HepG2 (cell line): ENCODE data around the gene PRR19. TPM values are rescaled to one million over a fixed set of nuclear protein-coding genes. Genes with fewer than 3 reads are reported as not detected.
A peak's percentile ranks its signal among the peaks of the same experiment; 100 is the strongest.

Source experiments
- ATAC-seq: fragments of 200-7000 bp; cut with Tn5 transposase; 3 replicates; pipeline ENCODE4 v1.9.1; 2020; ENCODE audit warnings: mild to moderate bottlenecking, moderate library complexity
- Bru-seq: library from RNA; stranded (reverse); fragments of 400-500 nt; gene quantifications from one replicate; lab custom pipeline; 2021; lab: Mats Ljungman, UMichigan
- BruChase-seq, 2 experiments: library from RNA; stranded (reverse); fragments of 400-500 nt; gene quantifications; one replicate each; lab custom pipeline; 2021; lab: Mats Ljungman, UMichigan
- BruUV-seq: library from RNA; stranded (reverse); fragments of 400-500 nt; replicated peaks from 2 replicates; lab custom pipeline; 2021; lab: Mats Ljungman, UMichigan
- CTCF ChIA-PET: fragments of 300-600 bp; formaldehyde crosslinking; extraction: SDS; loops from one replicate; lab custom pipeline; 2021; ENCODE audit warnings: low total read pairs, inconsistent platforms, low intra/inter-chr PET ratio; lab: Yijun Ruan, JAX
- POLR2A ChIA-PET: fragments of 350-600 bp; sonication (Branson Sonifier 250); formaldehyde crosslinking; loops from one replicate; lab custom pipeline; 2020; ENCODE audit warnings: antibody characterized with exemption, inconsistent platforms; lab: Yijun Ruan, JAX
- DNase-seq: peaks from one replicate; pipeline ENCODE4 v3.0.0-alpha.2; 2015; ENCODE audit warnings: low spot score
- FAIRE-seq: peaks from 3 replicates; lab custom pipeline; 2011; peaks lifted over from hg19 to GRCh38; lab: Jason Lieb, UNC
- H2AFZ ChIP-seq: one replicate; pipeline ENCODE4 v1.6.1; 2011; ENCODE audit warnings: low read length, inconsistent platforms
- H3K27ac ChIP-seq: fragments of 300-600 bp; 3 replicates; pipeline ENCODE4 v1.8.0; 2011; ENCODE audit warnings: mixed run types, mild to moderate bottlenecking, mixed read lengths, low read length, inconsistent platforms; ENCODE audit not compliant: insufficient read depth; ENCODE audit errors: extremely low read length
- H3K27me3 ChIP-seq, 2 experiments: fragments of 200-600 bp in 1 of 2; 2 replicates in 1 of 2; 3 replicates in 1 of 2; pipeline versions ENCODE4 v1.6.0 to v1.8.0; 2011; ENCODE audit warnings: low read length in 2 of 2, mild to moderate bottlenecking in 2 of 2, moderate library complexity in 2 of 2, inconsistent platforms in 1 of 2; ENCODE audit not compliant: insufficient read depth in 2 of 2, control insufficient read depth in 1 of 2
- H3K36me3 ChIP-seq, 2 experiments: fragments of 200-600 bp in 1 of 2; replicated peaks in 1 of 2; 2 replicates in 1 of 2; 3 replicates in 1 of 2; pipeline versions ENCODE4 v1.5.1 to v1.8.0; 2011; ENCODE audit warnings: low read length in 2 of 2, inconsistent platforms in 1 of 2; ENCODE audit not compliant: insufficient read depth in 2 of 2, control insufficient read depth in 1 of 2
- H3K4me1 ChIP-seq: 2 replicates; pipeline ENCODE4 v1.5.1; 2012; ENCODE audit warnings: low read length, inconsistent platforms; ENCODE audit not compliant: insufficient read depth
- H3K4me2 ChIP-seq: 2 replicates; pipeline ENCODE4 v1.6.0; 2011; ENCODE audit warnings: low read depth, low read length, inconsistent platforms
- H3K4me3 ChIP-seq, 3 experiments: fragments of 200-600 bp in 1 of 3; sonication (generic), shearing (Covaris generic) in 1 of 3; replicated peaks in 1 of 3; 2 replicates each; pipeline ENCODE4 v1.5.1; 2011 to 2016; ENCODE audit warnings: low read length in 3 of 3, inconsistent platforms in 2 of 3, low read depth in 2 of 3, mild to moderate bottlenecking in 2 of 3, control low read depth in 1 of 3, mixed read lengths in 1 of 3; ENCODE audit not compliant: insufficient read depth in 1 of 3
- H3K79me2 ChIP-seq: one replicate; pipeline ENCODE4 v1.6.1; 2011; ENCODE audit warnings: low read length, inconsistent platforms; ENCODE audit not compliant: insufficient read depth
- H3K9ac ChIP-seq: 2 replicates; pipeline ENCODE4 v1.6.0; 2011; ENCODE audit warnings: mild to moderate bottlenecking, low read depth, low read length, inconsistent platforms; ENCODE audit not compliant: insufficient read depth
- H3K9me3 ChIP-seq: 2 replicates; pipeline ENCODE4 v1.5.1; 2012; ENCODE audit warnings: mild to moderate bottlenecking, low read length
- H4K20me1 ChIP-seq: 2 replicates; pipeline ENCODE4 v1.6.0; 2011; ENCODE audit warnings: inconsistent platforms, mild to moderate bottlenecking, low read length, moderate library complexity; ENCODE audit not compliant: insufficient read depth
- EZH2 ChIP-seq: conservative IDR thresholded peaks from 2 replicates; pipeline ENCODE4 v1.6.1; 2012; ENCODE audit warnings: mild to moderate bottlenecking, low read depth, low read length, moderate library complexity
- KLF15 ChIP-seq: sonication (generic); formaldehyde crosslinking; IDR thresholded peaks from 2 replicates; pipeline ENCODE4 v1.8.1; 2023; ENCODE audit warnings: borderline replicate concordance, mild to moderate bottlenecking, inconsistent platforms, missing genetic modification reagents, mixed read lengths
- MAFG ChIP-seq: sonication (generic); formaldehyde crosslinking; IDR thresholded peaks from 2 replicates; pipeline ENCODE4 v1.5.1; 2020; ENCODE audit warnings: mild to moderate bottlenecking, missing genetic modification reagents
- RFXAP ChIP-seq: sonication (generic); formaldehyde crosslinking; IDR thresholded peaks from 2 replicates; pipeline ENCODE4 v1.4.0; 2020; ENCODE audit warnings: missing genetic modification reagents, borderline replicate concordance
- TOPORS ChIP-seq: sonication (generic); formaldehyde crosslinking; IDR thresholded peaks from 2 replicates; pipeline ENCODE4 v1.8.0; 2023; ENCODE audit warnings: mild to moderate bottlenecking, missing genetic modification reagents
- ZNF563 ChIP-seq: sonication (generic); formaldehyde crosslinking; IDR thresholded peaks from 2 replicates; pipeline ENCODE4 v1.8.0; 2022; ENCODE audit warnings: mild to moderate bottlenecking, moderate library complexity, missing genetic modification reagents
- ZNF572 ChIP-seq: sonication (generic); formaldehyde crosslinking; IDR thresholded peaks from 2 replicates; pipeline ENCODE4 v1.5.1; 2020; ENCODE audit warnings: mild to moderate bottlenecking, missing genetic modification reagents
- WGBS: methylation state at CpG from one replicate; pipeline ENCODE4 v1.1.6; 2017; ENCODE audit warnings: low lambda C conversion rate; 5-methylcytosine and 5-hydroxymethylcytosine counted together
- in situ Hi-C: cut with HindIII; loops from 2 replicates; pipeline ENCODE4 v1.10.0; 2017; ENCODE audit warnings: low pct_unique_long_range_greater_than_20kb; ENCODE audit not compliant: extremely low pct_ligation_motif_present
- intact Hi-C: fragments of 100-400 bp; cut with micrococcal nuclease; formaldehyde crosslinking; loops from one replicate; pipeline ENCODE4 v1.10.0; 2022; ENCODE audit not compliant: unreplicated experiment
- long read RNA-seq, 2 experiments: library from RNA in 1 of 2; library from polyadenylated mRNA in 1 of 2; stranded (forward) in 1 of 2; unstranded in 1 of 2; transcript quantifications; one replicate each; pipeline ENCODE4 v2.0.0, GENCODE V29; 2019 to 2022
- polyA minus RNA-seq, 3 experiments: library from RNA; depleted of rRNA, polyadenylated mRNA; stranded (reverse); fragments of >200 nt; gene quantifications; 2 replicates each; pipeline ENCODE4 v1.2.3, GENCODE V29; 2011; ENCODE audit warnings: low replicate concordance in 1 of 3
- polyA plus RNA-seq, 8 experiments: library from polyadenylated mRNA; depleted of rRNA in 3 of 8; stranded (reverse) in 7 of 8; unstranded in 1 of 8; fragments of >200 nt; fragmentation: Illumina TruSeq in 4 of 8; extraction: Trizol in 4 of 8; gene quantifications; 2 replicates each; pipeline versions ENCODE4 v1.2.1 to v1.2.3, GENCODE V29; 2011 to 2016; ENCODE audit warnings: low read depth in 4 of 8, missing spikeins in 1 of 8, mixed read lengths in 1 of 8; ENCODE audit not compliant: insufficient read depth in 1 of 8
- total RNA-seq, 5 experiments: library from RNA; depleted of rRNA; stranded (reverse); fragments of >200 nt; fragmentation: Illumina TruSeq; extraction: Trizol; gene quantifications; 2 replicates each; pipeline ENCODE4 v1.2.3, GENCODE V29; 2016; ENCODE audit warnings: low read depth in 1 of 5
- TF ChIP-seq, protein P1 (sequence below): sonication (generic); formaldehyde crosslinking; IDR thresholded peaks from 2 replicates; pipeline ENCODE4 v1.5.0; 2020; ENCODE audit warnings: mild to moderate bottlenecking, missing genetic modification reagents
- TF ChIP-seq, protein P2 (sequence below): sonication (generic); formaldehyde crosslinking; IDR thresholded peaks from 2 replicates; pipeline ENCODE4 v1.8.1; 2023; ENCODE audit warnings: missing genetic modification reagents, mild to moderate bottlenecking, borderline replicate concordance
- TF ChIP-seq, protein P3 (sequence below): sonication (generic); formaldehyde crosslinking; IDR thresholded peaks from 2 replicates; pipeline ENCODE4 v1.8.1; 2023; ENCODE audit warnings: mild to moderate bottlenecking, missing genetic modification reagents
- TF ChIP-seq, protein P4 (sequence below): sonication (generic); formaldehyde crosslinking; IDR thresholded peaks from 2 replicates; pipeline ENCODE4 v1.9.0; 2021; ENCODE audit warnings: missing genetic modification reagents, borderline replicate concordance

Gene PRR19, protein sequence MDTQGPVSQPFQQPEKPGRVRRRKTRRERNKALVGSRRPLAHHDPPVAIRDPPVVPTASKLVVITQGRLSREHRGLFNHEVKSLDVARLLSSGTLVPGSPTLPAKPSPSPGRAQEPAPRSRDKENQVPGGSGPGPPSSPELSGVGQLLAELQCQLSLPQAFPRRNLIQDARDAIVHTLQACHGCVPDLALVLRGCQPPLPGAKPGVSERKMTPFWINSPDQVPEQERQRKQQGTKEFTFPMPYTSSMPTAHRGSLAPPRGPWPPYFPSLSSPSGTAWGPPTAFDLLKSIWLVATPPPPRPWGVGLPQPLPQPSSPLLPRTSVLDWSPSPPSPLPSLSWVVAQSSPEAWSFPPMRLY
- total RNA-seq (2016; rRNA removed; fragmentation: Illumina TruSeq; extraction: Trizol) = 0.33 and 0.38 TPM in 2 replicates
- not detected in 2 replicates for total RNA-seq (2016; cell fraction: cytosol; rRNA removed; fragmentation: Illumina TruSeq; extraction: Trizol; ENCODE audit: low read depth)
- 0.28 and 0.43 TPM in 2 replicates for total RNA-seq (2016; cell fraction: insoluble cytoplasmic fraction; rRNA removed; fragmentation: Illumina TruSeq; extraction: Trizol)
- 0.14 and 0.43 TPM in 2 replicates for total RNA-seq (2016; cell fraction: membrane; rRNA removed; fragmentation: Illumina TruSeq; extraction: Trizol)
- total RNA-seq (2016; cell fraction: nucleus; rRNA removed; fragmentation: Illumina TruSeq; extraction: Trizol) = 0.50 TPM in 1 of 2 replicates, not detected in the other
- 0.21 and 0.26 TPM in 2 replicates for polyA plus RNA-seq (2011; rRNA removed)
- polyA plus RNA-seq (2011; cell fraction: cytosol; rRNA removed) = 0.23 and 0.34 TPM in 2 replicates
- 0.43 and 0.80 TPM in 2 replicates for polyA plus RNA-seq (2011; cell fraction: nucleus; rRNA removed)
- polyA plus RNA-seq (2012) = 0.51 TPM in 1 of 2 replicates, not detected in the other
- polyA plus RNA-seq (2016; cell fraction: cytosol; fragmentation: Illumina TruSeq; extraction: Trizol; ENCODE audit: low read depth) = 0.21 and 0.22 TPM in 2 replicates
- polyA plus RNA-seq (2016; cell fraction: insoluble cytoplasmic fraction; fragmentation: Illumina TruSeq; extraction: Trizol; ENCODE audit: low read depth) = 0.69 and 0.88 TPM in 2 replicates
- polyA plus RNA-seq (2016; cell fraction: membrane; fragmentation: Illumina TruSeq; extraction: Trizol; ENCODE audit: low read depth) = 0.19 and 0.38 TPM in 2 replicates
- 0.57 and 1.5 TPM in 2 replicates for polyA plus RNA-seq (2016; cell fraction: nucleus; fragmentation: Illumina TruSeq; extraction: Trizol; ENCODE audit: insufficient read depth, low read depth)
- polyA minus RNA-seq (2011; rRNA and poly(A)+ RNA removed; ENCODE audit: low replicate concordance) = 0.94 and 1.4 TPM in 2 replicates
- polyA minus RNA-seq (2011; cell fraction: cytosol; rRNA and poly(A)+ RNA removed) = 0.88 TPM in 1 of 2 replicates, not detected in the other
- 0.25 TPM in 1 of 2 replicates, not detected in the other for polyA minus RNA-seq (2011; cell fraction: nucleus; rRNA and poly(A)+ RNA removed)
- percentile 24 among the genes with signal in this experiment for Bru-seq, nascent RNA
- percentile 28 among the genes with signal in this experiment for BruChase-seq, experiment 1, labeled RNA remaining after a 6-hour chase
- BruChase-seq, experiment 2, labeled RNA remaining after a 2-hour chase = percentile 33 among the genes with signal in this experiment
- long read RNA-seq, experiment 1 = 0 reads
- long read RNA-seq, experiment 2 = 0 reads

DNA sequence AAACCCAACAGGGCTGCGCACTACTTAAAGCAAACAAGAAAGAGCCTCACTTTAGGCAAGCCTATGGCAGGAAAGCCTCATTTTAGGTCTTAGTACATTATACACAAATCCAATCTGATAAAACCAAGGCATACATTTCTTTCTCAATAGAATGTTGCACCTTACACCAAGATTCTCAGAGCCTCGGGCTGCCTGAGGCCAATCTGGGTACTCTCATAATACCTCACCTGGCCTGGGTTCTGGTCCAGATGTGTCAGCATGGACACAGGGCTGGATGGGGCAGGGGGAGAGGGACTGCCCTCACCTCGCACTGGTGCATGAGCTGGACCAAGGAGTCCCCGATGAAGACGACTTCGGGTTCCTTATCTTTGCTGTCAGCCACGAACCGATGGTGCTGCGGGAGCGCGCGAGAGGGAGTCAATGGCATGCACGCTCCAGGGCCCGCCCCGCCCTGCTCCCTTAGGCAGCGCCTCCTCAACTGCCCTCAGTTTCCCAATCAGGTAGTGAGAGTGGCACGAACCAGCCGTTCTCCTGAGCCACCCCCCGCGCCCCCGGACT lies at the start of gene PRR19:
Gene PRR19, plus strand, starts transcription at position 487 of the 558 bp plus-strand sequence. CDS start 7,453 bp downstream, outside the sequence.
- intact Hi-C loops = loop anchor here (2.0 kb wide), 1 partner anchor 23 kb away; the partner anchor contains the start of gene MEGF8
- TF ChIP-seq ZNF572 (no peak), KLF15 (no peak), ZNF563 (CRISPR knock-in tag) (peak; percentile 89), EZH2 (no peak), MAFG (0 out of 2 replicates have a peak, but pooled peaks have one; percentile 10), TOPORS (CRISPR knock-in tag) (no peak), RFXAP (no peak)
- TF ChIP-seq, protein P1, sequence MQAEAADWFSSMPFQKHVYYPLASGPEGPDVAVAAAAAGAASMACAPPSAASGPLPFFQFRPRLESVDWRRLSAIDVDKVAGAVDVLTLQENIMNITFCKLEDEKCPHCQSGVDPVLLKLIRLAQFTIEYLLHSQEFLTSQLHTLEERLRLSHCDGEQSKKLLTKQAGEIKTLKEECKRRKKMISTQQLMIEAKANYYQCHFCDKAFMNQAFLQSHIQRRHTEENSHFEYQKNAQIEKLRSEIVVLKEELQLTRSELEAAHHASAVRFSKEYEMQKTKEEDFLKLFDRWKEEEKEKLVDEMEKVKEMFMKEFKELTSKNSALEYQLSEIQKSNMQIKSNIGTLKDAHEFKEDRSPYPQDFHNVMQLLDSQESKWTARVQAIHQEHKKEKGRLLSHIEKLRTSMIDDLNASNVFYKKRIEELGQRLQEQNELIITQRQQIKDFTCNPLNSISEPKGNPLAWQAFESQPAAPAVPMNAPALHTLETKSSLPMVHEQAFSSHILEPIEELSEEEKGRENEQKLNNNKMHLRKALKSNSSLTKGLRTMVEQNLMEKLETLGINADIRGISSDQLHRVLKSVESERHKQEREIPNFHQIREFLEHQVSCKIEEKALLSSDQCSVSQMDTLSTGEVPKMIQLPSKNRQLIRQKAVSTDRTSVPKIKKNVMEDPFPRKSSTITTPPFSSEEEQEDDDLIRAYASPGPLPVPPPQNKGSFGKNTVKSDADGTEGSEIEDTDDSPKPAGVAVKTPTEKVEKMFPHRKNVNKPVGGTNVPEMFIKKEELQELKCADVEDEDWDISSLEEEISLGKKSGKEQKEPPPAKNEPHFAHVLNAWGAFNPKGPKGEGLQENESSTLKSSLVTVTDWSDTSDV (CRISPR knock-in tag) = 0 out of 2 replicates have a peak, but pooled peaks have one; percentile 17
- TF ChIP-seq, protein P2, sequence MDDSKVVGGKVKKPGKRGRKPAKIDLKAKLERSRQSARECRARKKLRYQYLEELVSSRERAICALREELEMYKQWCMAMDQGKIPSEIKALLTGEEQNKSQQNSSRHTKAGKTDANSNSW (CRISPR knock-in tag) = 0 out of 2 replicates have a peak, but pooled peaks have one; percentile 3
- TF ChIP-seq, protein P3, sequence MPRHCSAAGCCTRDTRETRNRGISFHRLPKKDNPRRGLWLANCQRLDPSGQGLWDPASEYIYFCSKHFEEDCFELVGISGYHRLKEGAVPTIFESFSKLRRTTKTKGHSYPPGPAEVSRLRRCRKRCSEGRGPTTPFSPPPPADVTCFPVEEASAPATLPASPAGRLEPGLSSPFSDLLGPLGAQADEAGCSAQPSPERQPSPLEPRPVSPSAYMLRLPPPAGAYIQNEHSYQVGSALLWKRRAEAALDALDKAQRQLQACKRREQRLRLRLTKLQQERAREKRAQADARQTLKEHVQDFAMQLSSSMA (CRISPR knock-in tag) = peak; percentile 40; the same call in 1 of the 2 replicates
- TF ChIP-seq, protein P4, sequence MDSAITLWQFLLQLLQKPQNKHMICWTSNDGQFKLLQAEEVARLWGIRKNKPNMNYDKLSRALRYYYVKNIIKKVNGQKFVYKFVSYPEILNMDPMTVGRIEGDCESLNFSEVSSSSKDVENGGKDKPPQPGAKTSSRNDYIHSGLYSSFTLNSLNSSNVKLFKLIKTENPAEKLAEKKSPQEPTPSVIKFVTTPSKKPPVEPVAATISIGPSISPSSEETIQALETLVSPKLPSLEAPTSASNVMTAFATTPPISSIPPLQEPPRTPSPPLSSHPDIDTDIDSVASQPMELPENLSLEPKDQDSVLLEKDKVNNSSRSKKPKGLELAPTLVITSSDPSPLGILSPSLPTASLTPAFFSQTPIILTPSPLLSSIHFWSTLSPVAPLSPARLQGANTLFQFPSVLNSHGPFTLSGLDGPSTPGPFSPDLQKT = no peak

More for the DNA sequence above, at the start of gene PRR19:
- Histone ChIP-seq H3K9me3 (no peaks in the 10 kb centered on the region), H3K36me3 (0 out of 5 replicates have a peak, but pooled peaks cover 0 to 8% of the 10 kb centered on the region in 2 experiments), H3K79me2 (no peaks in the 10 kb centered on the region), H3K27me3 (no peaks in the 10 kb centered on the region), H4K20me1 (no peaks in the 10 kb centered on the region), H3K4me2 (peak within 1 kb of the TSS; percentile 89), H3K4me3 (peak within 1 kb of the TSS; percentile 58 to 81 (median 77)), H2AFZ (no peak within 1 kb of the TSS), H3K9ac (peak within 1 kb of the TSS; percentile 64), H3K27ac (peak within 1 kb of the TSS; percentile 43), H3K4me1 (peaks cover 28% of the 10 kb centered on the region)
- in situ Hi-C loops = no loop called here
- FAIRE-seq = no peak
- DNase-seq = no peak
- peak; percentile 40 for ATAC-seq
- POLR2A ChIA-PET = interaction anchor here (0.7 to 1.9 kb wide), 9 partner anchors 12 to 1083 kb away, joined by 3 to 15 read pairs (median 5); partner anchors contain the start of gene GSK3A
- no TSS peak for BruUV-seq
- CTCF ChIA-PET = no interaction called here
- WGBS = 42% methylated on average over 2 of the region's 21 CpGs
